Heart left ventricle (tissue), 13 donors: Measurements from ENCODE around the gene LSP1.

ENCODE experiments used
- CTCF ChIP-seq, 12 donors: fragments of 200-600 bp; sonication (generic) in 4 of 12; IDR thresholded peaks; one replicate each; pipeline versions ENCODE4 v1.5.0 to v1.8.0; 2018 to 2022; ENCODE audit warnings: antibody characterized with exemption in 12 of 12, mild to moderate bottlenecking in 5 of 12
- POLR2A ChIP-seq, 2 donors: fragments of 450-650 bp; IDR thresholded peaks; one replicate each; pipeline ENCODE4 v1.6.1; 2017; ENCODE audit warnings: antibody characterized with exemption in 2 of 2, mild to moderate bottlenecking in 2 of 2, moderate library complexity in 2 of 2
- donor health status: ischemic (EF 13 %, LVEDD 7.1; RV severe dilation, severe dysfunction).
- donor health status: DM: no; HTN: yes; CAD: no.
- donor health status: DM: no; HTN: no; CAD: no.
- donor health status: ischemic (EF 25% LVEDD 6.9; RV normal size, moderate dysfunction).
- donor health status: ischemic (EF 25% LVEDD 5.7; RV mildly dilated, moderate dysfunction).
- donor health status: ischemic (EF 35%, LVEDD 5.7; RV mildly dilated, moderate dysfunction).
- donor health status: nonischemic (EF 11% LVEDD 7.7; RV severe dilation, severe dysfunction).
- donor health status: DM: yes; HTN: yes; CAD: no.
- donor health status: PGD.
- donor health status: ischemic (EF 29% LVEDD 5.4; RV normal size, mild dysfunction).
- donor health status: nonischemic (EF 23%, LVEDD 6.1; RV moderate dilation, normal function).

- TF ChIP-seq CTCF (IDR thresholded peaks at IDR 0.05) = no peak
- TF ChIP-seq POLR2A (IDR thresholded peaks at IDR 0.05) = no peak
Observed at GRCh38 chr11:1840780-1841480, 12.0 kb upstream of the LSP1 start.
